HG03378 (cell line): ENCODE results near the gene UBE2V1.
"Not testable (repeated sequence)": the region's sequence is repeated elsewhere in the genome, so short reads cannot be mapped to it uniquely, and the experiment has no call there.

Source experiments
- ATAC-seq: cut with Tn5 transposase; IDR thresholded peaks from one replicate; pipeline ENCODE4 v1.9.1; 2021; ENCODE audit warnings: mild to moderate bottlenecking, moderate library complexity; ENCODE audit not compliant: unreplicated experiment

UBE2V1 gene

DNA sequence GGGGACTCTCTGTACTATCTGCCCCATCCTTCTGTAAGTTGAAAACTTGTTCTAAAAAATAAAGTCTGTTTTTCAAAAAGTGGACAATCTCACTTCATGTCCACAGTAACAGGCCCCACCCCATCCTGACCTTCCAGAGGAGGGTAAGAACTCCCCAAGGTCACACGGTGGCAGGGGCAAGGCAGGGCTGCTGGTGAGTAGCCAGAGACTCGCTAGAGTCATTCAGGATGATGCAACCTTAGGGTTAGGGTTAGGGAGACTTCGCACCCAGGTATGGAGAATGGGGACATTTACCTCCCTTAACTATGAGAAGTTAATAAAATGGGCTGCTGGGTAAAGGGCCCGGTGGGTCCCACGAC, 25.1 kb upstream of the UBE2V1 start:
- ATAC-seq, result no peak

DNA sequence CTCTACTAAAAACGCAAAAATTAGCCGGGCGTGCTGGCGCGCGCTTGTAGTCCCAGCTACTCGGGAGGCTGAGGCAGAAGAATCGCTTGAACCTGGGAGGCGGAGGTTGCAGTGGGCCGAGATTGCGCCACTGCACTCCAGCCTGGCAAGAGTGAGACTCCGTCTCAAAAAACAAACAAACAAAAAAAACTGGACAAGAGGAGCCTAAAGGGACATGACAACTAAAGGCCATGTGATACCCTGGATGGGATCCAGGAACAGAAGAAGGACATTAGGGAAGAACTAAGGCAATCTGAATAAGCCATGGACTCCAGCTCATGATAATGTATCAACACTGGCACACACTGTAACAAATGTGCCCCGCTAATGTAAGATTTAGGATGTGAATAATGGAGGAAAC, 24.8 kb upstream of the UBE2V1 start:
- ATAC-seq, result not testable (repeated sequence)

DNA sequence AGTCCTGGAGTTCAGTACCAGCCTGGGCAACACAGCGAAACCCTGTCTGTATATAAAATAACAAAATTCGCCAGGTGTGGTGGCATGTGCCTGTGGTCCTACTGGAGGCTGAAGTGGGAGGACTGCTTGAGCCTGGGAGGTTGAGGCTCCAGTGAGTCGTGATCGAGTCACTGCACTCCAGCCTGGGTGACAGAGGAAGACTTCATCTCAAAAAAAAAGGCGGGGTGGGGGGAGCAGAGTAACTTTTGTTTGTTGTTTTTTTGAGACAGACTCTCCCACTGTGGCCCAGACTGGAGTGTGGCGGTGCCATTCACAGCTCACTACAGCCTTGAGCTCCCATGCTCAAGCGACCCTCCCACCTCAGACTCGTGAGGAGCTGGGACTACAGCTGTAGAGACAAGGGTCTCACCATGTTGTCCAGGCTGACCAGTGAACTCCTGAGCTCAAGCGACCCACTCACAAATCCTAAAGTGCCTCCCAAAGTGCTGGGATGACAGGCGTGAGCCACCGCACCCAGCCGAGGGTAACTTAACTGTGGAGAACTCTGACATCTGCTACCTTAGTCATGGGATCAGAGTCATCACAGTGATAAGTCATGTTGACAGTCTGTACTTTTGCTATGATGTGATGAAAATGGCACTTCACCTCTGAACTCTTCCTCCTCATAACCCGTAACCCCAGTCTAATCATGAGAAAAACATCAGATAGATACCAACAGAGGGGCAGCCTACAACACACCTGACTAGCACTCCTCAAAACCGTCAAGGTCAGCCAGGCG, 24.1 kb upstream of the UBE2V1 start:
- no peak for ATAC-seq

- ATAC-seq, result not testable (repeated sequence)
Observed at GRCh38 chr20:50135157-50135556, 22.2 kb upstream of the UBE2V1 start.

DNA sequence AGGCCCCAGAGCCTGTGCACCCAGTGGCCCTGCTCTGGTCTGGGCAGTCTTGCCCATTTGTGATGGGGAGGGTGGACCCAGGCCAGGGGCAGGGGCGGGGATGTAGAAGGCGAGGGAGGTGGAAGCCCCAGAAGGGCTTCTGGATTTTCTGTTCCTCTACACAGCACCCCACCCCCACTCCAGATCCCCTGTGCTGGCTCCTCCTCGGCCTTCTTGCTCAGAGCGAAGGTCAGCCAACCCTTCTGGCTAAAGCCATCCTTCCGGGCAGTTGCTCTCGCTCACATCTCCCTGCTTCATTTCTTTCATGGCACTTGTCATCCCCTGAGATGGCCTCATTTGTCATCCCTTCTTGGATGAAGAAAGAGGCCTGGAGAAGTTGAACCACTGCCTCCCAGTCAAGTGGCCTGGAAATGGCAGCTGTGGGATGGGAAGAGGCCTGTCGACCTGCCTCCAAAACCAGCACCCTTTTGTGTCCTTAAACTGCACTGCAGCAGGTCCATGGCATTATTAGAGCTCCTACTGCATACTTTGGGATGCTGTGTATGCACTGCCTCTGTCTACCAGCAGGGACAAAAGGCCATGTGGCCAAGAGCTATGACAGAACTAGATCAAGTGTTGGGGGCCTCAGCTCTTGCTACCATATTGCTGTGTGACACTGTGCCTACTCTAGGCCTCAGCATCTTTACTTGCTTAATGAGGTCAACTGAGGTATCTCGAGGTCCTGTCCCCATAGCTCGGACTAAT, 20.7 kb upstream of the UBE2V1 start:
- ATAC-seq, result no peak

DNA sequence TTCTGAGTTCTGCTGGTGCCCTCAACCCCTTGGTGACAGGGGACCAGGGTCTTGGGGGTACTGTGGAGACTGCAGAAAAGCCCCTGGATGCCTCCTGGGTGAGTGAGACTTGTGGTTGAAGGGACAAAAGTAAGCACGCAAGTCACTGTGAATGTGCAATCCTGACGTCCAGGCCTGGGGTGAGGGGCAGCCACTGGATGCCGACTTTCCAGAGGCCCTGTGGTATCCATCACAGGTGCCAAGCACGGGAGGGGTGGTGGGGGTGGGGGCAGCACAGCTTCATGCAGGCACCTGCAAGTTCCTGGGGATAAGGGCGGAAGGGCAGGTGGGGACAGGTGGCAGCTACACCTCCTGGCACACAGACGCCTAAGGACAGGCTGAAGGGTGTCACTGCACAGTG, 20.1 kb upstream of the UBE2V1 start:
- ATAC-seq, result no peak

DNA sequence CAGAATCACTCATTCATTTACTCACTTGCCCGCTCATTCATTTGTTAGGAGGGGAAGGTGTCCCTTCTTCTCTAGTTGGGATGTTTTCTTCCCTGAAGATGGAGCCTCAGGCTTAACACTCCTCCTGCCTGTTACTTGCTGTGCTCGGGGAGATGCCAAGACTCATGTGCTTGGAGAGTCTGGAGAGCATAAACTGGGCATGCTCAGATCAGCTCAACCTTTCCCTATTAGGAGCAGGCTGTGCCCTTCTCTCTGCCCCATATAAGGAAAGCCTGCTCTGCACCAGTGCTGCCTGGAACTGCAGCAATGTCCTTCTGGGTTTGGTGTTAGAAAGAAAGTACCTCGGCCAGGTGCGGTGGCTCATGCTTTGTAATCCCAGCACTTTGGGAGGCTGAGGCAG, 18.0 kb upstream of the UBE2V1 start:
- no peak for ATAC-seq

GRCh38 chr20:50130356-50130723, 17.4 kb upstream of the UBE2V1 start:
- no peak for ATAC-seq

- ATAC-seq, result no peak
Observed at GRCh38 chr20:50129662-50130355, 16.9 kb upstream of the UBE2V1 start.

GRCh38 chr20:50128520-50128905, 15.6 kb upstream of the UBE2V1 start:
- no peak for ATAC-seq

- no peak for ATAC-seq
Observed at GRCh38 chr20:50127587-50128519, 14.9 kb upstream of the UBE2V1 start.

- ATAC-seq, result no peak
Observed at GRCh38 chr20:50126662-50127061, 13.7 kb upstream of the UBE2V1 start.

DNA sequence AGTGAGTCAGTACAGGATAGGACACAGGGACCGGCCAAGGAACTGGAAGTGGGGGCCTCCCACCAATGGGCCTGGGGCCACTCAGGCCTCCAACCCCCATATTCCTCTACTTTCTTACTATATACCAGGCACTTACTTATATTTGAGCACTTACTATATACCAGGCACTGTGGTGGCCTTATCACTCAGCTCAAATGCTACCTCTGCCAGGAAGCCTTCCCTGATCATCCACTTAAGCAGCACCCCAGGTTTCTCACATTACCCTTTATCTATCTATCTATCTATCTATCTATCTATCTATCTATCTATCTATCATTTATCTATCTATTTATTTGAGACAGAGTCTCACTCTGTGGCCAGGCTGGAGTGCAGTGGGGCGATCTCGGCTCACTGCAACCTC, 12.3 kb upstream of the UBE2V1 start:
- no peak for ATAC-seq

GRCh38 chr20:50124496-50124895, 11.5 kb upstream of the UBE2V1 start:
- ATAC-seq, result no peak

- ATAC-seq, result no peak
Observed at GRCh38 chr20:50123418-50123817, 10.5 kb upstream of the UBE2V1 start.

DNA sequence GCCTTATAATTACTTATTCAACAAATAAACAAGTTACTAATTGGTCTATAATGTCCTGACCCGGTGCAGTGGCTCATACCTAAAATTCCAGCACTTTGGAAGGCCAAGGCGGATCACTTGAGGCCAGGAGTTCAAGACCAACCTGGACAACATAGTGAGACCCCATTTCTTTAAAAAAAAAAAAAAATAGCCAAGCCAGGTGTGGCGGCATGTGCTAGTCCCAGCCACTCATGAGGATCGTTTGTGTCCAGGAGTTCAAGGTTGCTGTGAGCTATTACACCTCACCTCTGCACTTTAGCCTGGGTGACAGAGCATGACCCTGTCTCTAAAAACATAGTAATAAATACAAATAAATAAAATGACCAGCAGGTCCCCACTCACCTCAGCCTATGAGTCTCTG, 9.8 kb upstream of the UBE2V1 start:
- no peak for ATAC-seq

- ATAC-seq, result no peak
Observed at GRCh38 chr20:50121858-50122271, 8.9 kb upstream of the UBE2V1 start.

- no peak for ATAC-seq
Observed at GRCh38 chr20:50120935-50121693, 8.2 kb upstream of the UBE2V1 start.

GRCh38 chr20:50118203-50118602, 5.3 kb upstream of the UBE2V1 start:
- no peak for ATAC-seq

- ATAC-seq, result no peak
Observed at GRCh38 chr20:50116368-50116999, 3.5 kb upstream of the UBE2V1 start.
